H1 (cell line): ENCODE measurements around the gene DGKH. TPM values are rescaled to one million over a fixed set of nuclear protein-coding genes. Genes with fewer than 3 reads are reported as not detected.

Source experiments
- ASH2L ChIP-seq: fragments of 200-600, 300-600 bp; sonication (generic); IDR thresholded peaks from one replicate; pipeline ENCODE4 v1.7.1; 2017; ENCODE audit warnings: low read length
- FOSL1 ChIP-seq: IDR thresholded peaks from 2 replicates; pipeline ENCODE4 v1.6.1; 2011; ENCODE audit warnings: mild to moderate bottlenecking, low read depth, low read length, moderate library complexity; ENCODE audit not compliant: insufficient read depth
- POLR2A ChIP-seq, 2 experiments: IDR thresholded peaks; 1 replicate in 1 of 2; 2 replicates in 1 of 2; pipeline ENCODE4 v1.6.1; 2011; ENCODE audit warnings: low read depth in 2 of 2, low read length in 2 of 2, mild to moderate bottlenecking in 2 of 2; ENCODE audit errors: control extremely low read depth in 1 of 2
- RAD21 ChIP-seq, 2 experiments: IDR thresholded peaks in 1 of 2; conservative IDR thresholded peaks in 1 of 2; 2 replicates each; pipeline ENCODE4 v1.6.1; 2011; ENCODE audit warnings: low read depth in 2 of 2, low read length in 2 of 2, improper control_type of control experiment in 1 of 2, inconsistent platforms in 1 of 2, mild to moderate bottlenecking in 1 of 2, moderate library complexity in 1 of 2
- RBBP5 ChIP-seq: IDR thresholded peaks from 2 replicates; pipeline ENCODE4 v1.7.1; 2012; ENCODE audit warnings: low read depth, mild to moderate bottlenecking, inconsistent platforms, low read length, moderate library complexity, borderline replicate concordance
- RFX5 ChIP-seq: IDR thresholded peaks from 2 replicates; pipeline ENCODE4 v1.6.1; 2011; ENCODE audit warnings: low read depth, low read length, improper control_type of control experiment, borderline replicate concordance
- TCF12 ChIP-seq: IDR thresholded peaks from 2 replicates; pipeline ENCODE4 v1.6.1; 2011; ENCODE audit warnings: low read depth, mild to moderate bottlenecking, low read length
- YY1 ChIP-seq: IDR thresholded peaks from 2 replicates; pipeline ENCODE4 v1.6.1; 2011; ENCODE audit warnings: low read depth, mild to moderate bottlenecking, low read length
- polyA plus RNA-seq, 7 experiments: library from polyadenylated mRNA; depleted of rRNA in 3 of 7; stranded (reverse) in 5 of 7; unstranded in 2 of 7; fragments of >200 nt in 5 of 7; fragments of 200-250 nt in 2 of 7; gene quantifications; 1 replicate in 5 of 7; 2 replicates in 1 of 7; 4 replicates in 1 of 7; pipeline versions ENCODE4 v1.2.1 to v1.2.3, GENCODE V29; 2011 to 2013; ENCODE audit warnings: missing spikeins in 2 of 7, mixed read lengths in 2 of 7
- total RNA-seq: library from RNA; stranded (reverse); fragmentation: NEBNext Ultra II Directional; extraction: Animal tissue kit (Norgen Biotek cat#: 25700); gene quantifications from 2 replicates; pipeline ENCODE4 v1.2.1, GENCODE V29; 2021

Gene DGKH
- total and polyA plus RNA-seq, 2 of the 8 experiments (the other 6 are each of a cell fraction or from before 2014, with no cell fraction given): 2.1 to 7.9 TPM

DNA sequence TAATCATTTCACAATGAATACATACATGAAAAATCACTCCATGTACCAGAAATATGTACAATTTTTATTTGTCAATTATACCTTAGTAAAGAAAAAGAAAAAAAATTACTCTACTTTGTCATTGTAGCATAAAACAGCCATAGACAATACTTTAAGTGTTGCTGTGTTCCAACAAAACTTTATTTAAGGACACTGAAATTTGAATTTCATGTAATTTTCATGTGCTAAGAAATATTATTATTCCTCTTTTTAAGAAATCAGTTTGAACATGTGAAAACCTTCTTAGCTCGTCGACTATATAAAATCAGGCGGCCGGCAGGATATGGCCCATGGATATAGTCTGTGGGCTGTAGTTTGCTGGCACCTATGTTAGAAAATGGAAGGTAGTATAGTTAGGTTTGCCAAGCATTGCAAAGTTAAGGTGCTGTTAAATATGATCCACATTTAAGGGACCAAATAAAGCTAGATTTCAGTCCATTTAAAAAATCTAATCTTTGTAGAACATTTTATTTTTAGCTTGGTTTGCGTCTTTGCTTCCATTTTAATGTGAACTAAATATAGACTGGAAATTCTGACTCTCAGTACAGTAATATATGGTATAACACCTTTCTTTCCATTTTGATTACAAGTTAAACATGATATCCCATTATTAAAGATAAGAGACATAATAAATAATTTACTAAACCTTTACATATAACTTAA lies 6.5 kb downstream of the DGKH start (continued):
- TF ChIP-seq RFX5 (no peak), TCF12 (no peak), FOSL1 (no peak), POLR2A (IDR thresholded peaks at IDR 0.05; ENCODE audit: control extremely low read depth in 1 of 2, low read depth in 2 of 2, low read length in 2 of 2) (no peak), YY1 (no peak), RBBP5 (no peak), ASH2L (no peak), RAD21 (IDR thresholded peaks at IDR 0.05 in 1 of 2, conservative IDR thresholded peaks at IDR 0.05 in 1 of 2; ENCODE audit: low read depth in 2 of 2, low read length in 2 of 2) (no peak)
